SH-SY5Y (cell line): ENCODE data around the gene PSORS1C1.

Source experiments
- GATA2 ChIP-seq: IDR thresholded peaks from 2 replicates; pipeline ENCODE4 v1.6.1; 2011; ENCODE audit warnings: mild to moderate bottlenecking, low read depth, low read length
- GATA3 ChIP-seq: IDR thresholded peaks from 2 replicates; pipeline ENCODE4 v1.6.1; 2011; ENCODE audit warnings: low read depth, mild to moderate bottlenecking, low read length, moderate library complexity

DNA sequence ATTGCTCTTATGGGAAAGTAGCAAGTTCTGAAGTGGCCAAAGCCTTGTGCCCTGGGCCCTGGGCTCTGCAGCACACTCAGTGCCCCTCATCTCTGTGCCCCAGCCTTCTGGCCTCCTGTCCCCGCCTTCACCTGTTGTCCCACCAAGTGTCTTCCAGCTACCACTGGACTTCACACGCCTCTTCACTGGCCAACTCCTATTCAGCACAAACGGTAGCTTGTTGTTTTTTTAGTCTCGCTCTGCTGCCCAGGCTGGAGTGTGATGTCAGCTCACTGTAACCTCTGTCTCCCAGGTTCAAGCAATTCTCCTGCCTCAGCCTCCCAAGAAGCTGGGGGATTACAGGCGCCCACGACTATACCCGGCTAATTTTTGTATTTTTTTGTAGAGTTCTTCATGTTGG lies 38.2 kb downstream of the PSORS1C1 start:
- no peak for TF ChIP-seq GATA2
- TF ChIP-seq GATA3, result no peak
